Epithelial cell of prostate (primary cell): ENCODE data around the gene GRAMD4.

Source experiments
- DNase-seq: peaks from one replicate; pipeline ENCODE4 v3.0.0-alpha.2; 2011; ENCODE audit warnings: low read depth, low spot score
- H3K27ac ChIP-seq: fragments of 450-650 bp; 2 replicates; pipeline ENCODE4 v1.5.1; 2017; ENCODE audit warnings: mild to moderate bottlenecking

Gene GRAMD4, protein sequence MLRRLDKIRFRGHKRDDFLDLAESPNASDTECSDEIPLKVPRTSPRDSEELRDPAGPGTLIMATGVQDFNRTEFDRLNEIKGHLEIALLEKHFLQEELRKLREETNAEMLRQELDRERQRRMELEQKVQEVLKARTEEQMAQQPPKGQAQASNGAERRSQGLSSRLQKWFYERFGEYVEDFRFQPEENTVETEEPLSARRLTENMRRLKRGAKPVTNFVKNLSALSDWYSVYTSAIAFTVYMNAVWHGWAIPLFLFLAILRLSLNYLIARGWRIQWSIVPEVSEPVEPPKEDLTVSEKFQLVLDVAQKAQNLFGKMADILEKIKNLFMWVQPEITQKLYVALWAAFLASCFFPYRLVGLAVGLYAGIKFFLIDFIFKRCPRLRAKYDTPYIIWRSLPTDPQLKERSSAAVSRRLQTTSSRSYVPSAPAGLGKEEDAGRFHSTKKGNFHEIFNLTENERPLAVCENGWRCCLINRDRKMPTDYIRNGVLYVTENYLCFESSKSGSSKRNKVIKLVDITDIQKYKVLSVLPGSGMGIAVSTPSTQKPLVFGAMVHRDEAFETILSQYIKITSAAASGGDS

DNA sequence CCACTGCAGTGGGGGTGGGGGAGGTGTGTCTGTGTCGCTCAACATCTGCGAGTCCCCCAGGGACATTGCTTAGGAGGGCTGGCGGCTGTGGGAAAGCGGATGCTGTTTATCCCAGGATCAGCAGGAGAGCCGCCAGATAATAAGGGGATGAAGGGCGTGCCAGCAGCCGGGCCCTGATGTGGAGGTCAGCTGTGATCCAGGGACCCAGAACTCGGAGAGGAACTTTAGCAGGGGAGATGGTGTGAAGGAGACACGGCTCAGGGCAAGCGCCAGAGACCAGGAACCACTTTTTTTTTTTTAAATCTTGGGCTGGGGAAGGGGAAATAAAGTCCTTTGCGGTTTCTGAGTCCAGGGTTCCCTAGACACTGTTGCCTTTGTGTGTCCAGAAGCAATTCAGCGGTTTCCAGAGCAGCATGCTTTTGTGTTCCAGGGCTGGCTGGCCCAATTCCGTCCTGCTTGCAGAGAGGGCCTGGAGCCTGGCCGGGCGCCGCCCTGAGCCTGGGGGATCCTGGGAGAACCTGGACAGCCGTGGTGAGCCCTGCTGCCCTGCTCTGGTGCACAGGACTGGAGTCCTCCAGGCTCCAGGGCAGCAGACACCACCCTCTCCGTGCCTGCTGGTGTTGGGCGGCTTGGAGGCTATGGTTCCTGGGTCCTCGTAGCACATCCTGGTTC, at the start of gene GRAMD4:
Gene GRAMD4, plus strand, starts transcription at position 557 of the 672 bp plus-strand sequence. CDS start 6,414 bp downstream, outside the sequence.
- no peak within 1 kb of the TSS for H3K27ac ChIP-seq
- DNase-seq: no peak

DNA sequence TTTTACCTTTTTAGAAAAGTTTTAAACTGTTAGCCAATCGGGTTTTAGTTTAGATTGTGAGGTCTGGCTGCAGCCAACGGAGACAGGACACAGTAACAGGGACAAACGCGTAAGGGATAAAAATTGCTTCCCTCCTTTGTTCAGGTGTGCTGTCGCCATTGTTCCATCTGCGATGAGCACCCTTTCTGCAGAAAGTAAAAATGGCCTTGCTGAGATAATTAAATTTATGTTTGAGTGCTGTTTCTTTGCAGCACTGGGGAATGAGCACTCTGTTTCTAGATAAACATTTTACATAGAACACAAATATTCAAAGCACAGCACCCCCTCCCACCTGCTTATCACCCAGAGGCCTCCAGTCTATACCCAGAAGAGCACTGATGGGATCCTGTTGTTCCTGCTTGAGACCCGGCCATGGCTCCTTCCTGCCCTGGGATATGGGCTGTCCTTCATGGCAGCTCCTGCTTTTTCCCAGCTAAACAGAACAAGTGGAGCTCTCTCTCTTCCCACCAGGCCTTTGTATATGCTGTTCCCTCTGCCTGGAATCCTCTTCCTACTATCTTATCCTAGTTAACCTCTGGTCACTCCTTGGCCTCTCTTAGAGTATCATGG, 48.4 kb upstream of the GRAMD4 start:
- DNase-seq: no peak
- H3K27ac ChIP-seq: no peak overlapping the region

DNA sequence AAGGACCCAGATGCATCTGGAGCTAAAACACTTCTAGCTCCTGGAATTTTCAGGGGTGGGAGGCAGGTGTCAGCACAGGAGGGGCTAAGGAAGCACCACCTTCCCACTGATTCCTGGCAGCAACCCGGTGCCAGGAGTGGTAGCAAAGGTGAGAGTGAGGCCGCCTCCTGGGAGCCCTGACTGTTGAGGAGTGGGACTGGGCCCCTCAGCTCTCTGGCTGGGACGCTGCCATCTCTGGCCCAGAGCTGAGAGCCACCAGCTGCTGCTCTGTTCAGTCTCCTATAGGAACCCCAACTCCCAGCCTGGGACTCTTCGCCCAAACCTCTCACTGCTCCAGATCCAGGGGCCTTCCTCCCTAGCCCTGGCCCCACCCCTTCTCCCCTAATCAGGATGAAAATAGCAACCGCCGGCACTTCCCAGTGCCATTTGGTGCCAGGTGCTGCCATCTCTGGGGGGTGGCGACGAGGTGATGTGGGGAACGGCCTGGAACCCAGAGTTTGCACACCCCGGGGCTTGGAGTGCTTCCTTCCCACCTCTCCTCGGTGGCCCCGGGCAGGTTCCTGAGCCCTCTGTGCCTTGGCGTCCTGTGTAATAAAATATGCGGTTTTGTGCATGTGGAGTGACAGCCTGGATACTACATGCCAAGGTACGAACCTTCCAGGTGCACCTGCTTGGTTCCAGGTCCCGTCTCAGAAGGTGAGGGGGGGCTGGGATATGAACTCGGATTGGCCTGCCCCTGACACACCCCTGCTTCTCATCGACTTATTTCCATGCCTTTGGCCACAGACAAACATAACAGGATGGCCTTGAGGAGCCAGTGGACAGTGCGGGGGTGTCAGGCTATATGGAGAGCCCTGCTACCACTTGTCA, 47.0 kb upstream of the GRAMD4 start:
- DNase-seq: no peak
- no peak overlapping the region for H3K27ac ChIP-seq

DNA sequence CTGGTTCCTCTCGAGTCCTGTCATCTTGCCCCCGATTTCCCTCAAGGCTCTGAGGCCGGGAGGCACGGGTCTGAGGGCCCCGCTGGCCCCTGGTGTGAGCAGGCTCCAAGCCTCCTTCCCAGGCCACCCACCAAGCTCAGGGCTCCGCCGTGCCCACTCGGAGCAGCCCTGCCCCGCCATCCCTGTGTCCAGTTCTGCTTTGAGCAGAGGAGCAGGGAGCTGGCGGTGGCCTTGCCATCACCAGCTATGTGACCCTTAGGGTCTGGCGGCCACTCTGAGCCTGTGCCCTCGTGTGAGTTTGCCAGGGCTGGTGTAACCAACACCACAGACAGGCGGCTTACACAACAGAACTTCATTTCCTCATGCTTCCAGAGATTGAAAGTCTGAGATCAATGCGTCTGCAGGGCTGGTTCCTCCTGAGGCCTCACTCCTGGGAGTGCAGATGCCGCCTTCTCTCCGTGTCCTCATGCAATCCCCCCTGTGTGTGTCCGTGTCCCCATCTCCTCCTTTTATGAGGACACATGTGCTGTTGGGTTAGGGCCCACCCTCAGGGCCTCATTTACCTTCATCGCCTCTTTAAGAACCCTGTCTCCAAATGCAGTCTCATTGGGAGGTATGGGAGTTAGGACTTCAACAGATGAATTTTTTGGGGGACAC, 46.3 kb upstream of the GRAMD4 start:
- H3K27ac ChIP-seq: no peak overlapping the region
- DNase-seq: no peak

DNA sequence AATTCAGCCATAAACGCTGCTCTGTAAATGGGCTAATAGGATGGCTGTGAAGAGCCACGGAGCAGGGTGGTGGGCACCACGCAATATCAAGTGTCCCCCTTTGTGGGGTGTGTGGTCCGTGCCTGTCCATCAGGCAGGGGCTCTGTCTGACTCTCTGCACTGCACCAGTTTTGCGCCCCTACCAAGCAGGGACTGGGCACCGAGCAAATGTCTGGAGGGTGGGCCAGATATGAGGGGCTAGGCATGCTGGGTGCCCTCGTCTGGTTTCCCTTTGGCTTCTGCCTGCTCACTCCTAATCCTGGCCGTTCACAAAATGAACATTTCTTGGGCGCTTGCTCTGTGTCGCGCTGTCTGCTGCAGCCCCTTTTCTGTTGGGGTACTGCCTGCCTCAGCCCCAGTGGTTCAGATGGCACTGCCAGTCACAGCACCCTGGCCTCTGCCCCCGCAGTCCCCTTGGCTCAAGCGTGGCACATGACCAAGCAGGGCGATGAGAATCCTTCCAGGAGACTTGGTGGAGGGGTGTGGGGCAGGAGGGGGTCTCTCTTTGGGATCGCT, 45.7 kb upstream of the GRAMD4 start:
- DNase-seq: no peak
- no peak overlapping the region for H3K27ac ChIP-seq

DNA sequence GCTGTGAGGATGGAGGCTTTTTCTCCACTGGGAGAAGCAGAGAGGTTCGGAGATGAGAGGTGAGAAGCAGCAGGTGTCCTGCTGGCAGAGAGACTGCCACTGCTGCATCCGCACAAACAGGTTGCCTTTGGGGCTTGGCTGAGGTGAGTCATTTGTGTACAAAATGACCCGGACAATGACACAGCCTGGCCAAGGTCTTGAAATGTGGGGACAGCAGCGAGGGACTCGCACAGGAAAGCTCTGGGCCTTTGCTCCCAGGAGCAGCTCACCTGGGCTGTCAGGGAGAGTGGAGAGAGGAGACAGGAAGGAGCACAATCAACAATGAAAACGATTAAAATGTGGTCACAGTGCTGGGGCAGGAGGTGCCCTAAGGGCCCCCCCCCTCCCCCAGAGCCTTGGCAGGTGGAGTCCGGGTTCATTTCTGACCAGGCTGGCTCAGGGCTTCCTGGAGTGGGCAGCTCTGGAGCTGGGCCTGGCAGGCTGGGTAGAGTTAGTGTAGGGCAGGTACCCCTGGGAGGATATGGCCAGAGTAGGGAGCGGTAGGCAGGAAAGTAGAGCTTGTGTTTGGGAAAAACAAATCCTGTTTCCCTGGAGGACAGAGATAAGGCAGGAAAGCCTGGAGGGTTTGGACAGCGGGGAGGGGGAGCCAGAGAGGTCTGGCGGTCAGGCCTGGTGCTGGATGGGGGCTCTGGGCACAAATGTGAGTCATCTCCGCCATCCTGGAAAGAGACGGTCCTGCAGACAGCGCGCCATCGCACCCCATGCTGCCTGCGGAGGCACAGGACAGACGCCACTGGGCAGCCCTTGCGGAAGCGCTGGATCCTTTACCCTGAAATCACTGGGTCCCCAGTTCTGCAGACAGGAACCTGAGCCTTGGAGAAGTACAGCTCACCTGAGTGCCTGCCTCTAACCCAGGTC, 44.9 kb upstream of the GRAMD4 start:
- H3K27ac ChIP-seq: peak overlapping the region; percentile 45
- no peak for DNase-seq

DNA sequence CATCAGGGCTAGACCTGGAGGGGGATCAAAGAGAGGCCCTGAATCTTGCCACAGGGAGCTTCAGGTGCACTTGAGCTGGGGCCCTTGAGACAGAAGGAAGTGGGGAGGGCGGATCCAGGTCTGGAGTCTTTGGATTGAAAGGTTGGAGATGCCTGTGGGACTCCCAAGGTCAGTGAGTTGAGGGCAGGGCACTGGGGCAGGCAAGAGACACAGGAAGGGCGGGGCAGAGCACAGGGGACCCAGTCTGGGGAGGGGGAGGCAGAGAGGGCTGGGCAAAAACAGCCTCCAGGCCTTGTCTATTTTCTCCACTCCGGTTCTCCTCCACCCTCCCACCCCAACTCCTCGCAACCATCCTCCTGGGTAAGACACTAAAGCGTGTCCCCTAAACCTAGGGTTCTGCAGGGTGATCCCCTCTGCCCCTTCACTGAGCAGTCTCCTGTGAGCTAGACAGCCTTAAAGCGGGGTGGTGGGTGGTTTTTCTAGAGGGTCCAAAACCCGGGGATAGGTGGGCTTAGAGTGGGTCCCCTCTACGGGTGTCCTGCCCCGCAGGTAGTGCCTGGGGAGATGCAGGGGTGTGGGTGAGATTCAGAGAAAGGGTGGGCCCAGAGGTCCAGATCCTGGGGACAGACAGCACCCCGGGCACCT, 44.2 kb upstream of the GRAMD4 start:
- no peak for DNase-seq
- H3K27ac ChIP-seq: peak overlapping the region; percentile 45

DNA sequence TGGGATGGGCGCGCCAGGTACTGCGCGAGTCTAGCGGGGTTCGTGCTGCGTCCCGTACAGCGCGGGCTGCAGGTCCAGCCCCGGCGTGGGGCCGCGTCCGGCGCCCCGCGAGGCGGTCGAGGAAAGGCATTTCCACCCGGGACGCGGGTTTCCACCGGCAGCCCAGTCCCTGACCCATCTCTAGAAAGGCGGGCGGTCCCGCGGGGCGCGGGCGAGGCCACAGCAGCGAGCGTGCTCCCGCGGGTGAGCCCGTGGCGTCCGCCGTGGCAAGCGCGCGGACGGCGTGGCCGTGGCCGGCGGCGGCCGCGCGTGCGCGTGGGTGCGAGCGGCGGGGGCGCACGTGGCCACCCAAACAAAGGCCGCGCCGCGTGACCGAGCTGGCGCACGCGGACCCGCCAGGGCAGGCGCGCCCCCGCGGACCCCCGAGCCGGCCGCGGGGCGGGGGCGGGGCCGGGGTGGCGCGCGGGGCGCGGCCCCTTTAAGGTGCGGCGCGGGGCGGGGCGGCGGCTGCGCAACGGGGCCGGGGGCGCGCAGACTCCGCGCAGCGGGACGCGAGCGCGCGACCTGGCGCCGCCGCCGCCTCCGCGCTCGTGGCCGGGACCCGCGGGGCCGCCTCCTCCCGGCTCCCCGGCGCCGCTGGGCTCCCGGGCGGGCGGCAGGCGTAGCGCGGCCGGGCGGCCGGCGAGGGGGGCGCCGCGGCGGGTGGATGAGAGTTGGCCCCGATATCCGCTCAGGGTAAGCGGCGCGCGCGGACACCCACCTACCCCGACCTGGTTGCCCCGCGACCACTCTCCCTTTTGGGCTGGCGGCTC, 43.4 kb upstream of the GRAMD4 start:
- no peak overlapping the region for H3K27ac ChIP-seq
- DNase-seq: no peak

DNA sequence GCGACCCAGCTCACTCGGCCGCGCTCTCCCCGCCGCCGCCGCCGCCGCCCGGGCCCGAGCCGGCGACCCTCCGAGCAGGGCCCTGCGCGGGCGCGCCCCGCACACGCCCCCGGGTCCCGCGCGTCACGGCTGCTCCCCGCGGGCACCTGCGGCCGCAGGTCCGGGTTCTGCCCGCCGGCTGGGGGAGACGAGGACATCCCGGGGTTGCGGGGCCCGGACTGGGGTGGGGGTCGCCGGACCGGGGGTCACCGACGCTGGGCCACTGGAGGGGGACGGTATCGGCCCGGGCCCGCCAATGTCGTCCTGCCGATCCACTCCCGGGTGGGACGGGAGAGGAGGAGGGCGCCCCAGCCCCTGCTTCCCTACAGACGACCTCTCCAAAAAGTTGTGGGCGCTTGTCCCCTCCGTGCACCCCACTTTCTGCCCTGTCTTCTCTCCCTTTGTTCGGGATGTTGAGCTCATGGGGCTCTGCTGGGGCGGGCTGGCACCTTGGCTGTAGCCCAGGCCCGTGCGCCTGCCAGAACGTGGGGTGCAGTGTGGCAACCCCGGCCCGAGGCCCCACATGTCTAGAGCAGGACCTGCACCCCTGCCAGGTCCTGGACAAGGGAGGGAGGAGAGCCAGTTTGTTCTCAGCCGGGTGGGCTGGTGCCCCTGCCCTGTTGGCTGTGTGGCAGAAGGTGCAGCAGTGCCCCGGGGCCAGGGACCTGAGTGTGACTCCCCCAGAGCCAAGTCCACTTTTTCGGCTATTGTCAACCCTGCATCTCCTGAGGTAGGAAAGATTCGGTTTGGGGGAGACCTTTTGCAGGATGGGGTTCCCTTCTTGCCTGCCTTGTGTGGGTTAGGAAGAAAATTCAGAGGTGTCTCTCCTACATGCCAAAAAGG, 42.6 kb upstream of the GRAMD4 start:
- no peak overlapping the region for H3K27ac ChIP-seq
- no peak for DNase-seq

DNA sequence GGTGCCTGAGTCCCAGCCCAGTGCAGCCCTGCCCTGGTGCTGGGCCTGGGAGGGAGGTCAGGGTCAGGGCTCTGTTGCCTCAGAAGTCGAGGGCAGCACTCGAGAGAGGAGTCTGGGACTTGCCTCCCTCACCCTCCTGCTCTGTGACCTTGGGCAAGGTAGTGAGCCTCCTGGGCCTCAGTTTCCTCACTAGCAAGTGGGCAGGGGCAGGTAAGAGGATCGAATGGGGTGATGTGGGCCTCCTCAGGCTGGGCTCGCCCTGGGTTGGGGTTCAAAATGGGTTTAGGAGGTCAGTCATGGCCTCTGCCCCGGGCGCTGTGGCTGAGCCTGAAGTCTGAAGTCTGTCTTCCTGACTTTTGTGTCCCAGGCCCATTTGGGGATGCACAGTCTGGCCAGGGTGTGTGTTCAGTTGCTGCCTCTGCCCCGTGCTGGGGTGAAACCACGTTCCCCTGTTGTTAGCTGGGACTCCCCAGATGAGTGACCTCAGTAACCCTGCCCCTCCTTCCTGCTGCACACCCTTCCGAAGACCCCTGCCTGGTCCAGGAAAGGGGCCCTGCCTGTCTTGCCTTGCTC, 41.8 kb upstream of the GRAMD4 start:
- no peak overlapping the region for H3K27ac ChIP-seq
- no peak for DNase-seq

DNA sequence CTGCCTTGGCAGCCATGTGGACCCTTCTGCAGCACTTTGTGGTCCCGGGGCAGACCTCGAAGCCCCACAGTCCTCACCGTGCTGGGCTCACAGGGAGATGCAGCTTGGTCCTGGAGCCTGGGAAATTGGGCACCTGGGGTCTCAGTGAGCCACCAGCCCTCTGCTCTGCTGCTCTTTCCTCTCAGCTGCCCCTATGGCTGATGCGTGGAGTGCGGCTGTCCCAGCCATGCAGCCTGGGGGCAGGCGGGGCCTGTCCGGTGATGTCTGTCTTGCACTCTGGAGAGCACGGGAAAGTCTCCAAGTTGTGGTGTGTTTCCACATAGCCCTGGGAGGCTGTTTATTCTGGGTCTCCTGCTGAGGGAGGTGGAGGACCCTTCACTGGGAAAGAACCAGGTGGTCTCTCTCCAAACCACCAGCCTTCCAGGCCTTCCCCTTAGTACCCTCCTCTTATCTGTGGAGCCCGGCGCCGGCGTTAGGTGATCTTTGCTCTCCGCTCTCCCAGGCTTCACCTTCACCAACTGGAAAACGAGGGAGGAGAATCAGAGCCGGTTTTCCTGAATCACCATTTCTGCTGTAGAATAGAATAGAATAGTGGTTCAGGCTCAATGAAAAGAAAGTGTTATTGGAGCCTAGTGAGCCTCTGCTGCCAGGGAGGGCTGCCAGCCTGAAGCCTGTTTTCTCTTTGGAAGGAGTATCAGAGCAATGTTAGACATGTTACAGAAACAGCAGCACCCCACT, 41.2 kb upstream of the GRAMD4 start:
- H3K27ac ChIP-seq: no peak overlapping the region
- DNase-seq: no peak

DNA sequence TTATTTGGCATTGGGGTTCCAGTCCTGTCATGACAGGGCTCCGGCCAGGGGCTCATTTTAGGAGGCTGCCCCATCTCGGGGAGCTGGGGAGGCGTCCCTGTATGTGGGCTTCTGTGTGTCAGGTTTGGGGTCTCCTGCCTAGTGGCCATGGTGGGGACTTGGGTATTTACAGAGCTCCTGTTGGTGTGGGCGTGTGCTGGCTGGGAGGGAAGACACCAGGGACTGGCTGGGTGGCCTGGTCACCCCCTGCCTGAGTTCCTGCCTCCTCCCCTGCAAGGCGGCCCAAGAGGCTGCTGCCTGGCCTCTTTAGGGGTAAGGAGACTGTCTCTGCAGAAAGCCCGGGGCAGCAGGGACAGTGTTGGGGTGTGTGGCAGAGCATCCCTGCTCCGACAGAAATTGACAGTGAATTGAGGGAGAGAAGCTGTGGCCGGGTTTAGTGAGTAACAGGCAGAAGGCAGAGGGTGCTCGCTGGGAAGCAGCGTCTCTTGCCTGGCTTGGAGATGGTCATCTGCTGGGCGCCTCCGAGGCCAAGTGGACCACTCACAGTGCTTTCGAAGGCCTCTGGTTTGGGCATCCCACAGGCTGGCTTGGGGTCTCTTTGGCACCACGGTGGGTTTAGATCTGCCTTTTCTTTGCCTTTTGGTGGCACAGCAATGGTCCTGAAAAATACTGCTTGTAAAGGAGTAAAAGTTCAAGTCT, 40.3 kb upstream of the GRAMD4 start:
- DNase-seq: no peak

DNA sequence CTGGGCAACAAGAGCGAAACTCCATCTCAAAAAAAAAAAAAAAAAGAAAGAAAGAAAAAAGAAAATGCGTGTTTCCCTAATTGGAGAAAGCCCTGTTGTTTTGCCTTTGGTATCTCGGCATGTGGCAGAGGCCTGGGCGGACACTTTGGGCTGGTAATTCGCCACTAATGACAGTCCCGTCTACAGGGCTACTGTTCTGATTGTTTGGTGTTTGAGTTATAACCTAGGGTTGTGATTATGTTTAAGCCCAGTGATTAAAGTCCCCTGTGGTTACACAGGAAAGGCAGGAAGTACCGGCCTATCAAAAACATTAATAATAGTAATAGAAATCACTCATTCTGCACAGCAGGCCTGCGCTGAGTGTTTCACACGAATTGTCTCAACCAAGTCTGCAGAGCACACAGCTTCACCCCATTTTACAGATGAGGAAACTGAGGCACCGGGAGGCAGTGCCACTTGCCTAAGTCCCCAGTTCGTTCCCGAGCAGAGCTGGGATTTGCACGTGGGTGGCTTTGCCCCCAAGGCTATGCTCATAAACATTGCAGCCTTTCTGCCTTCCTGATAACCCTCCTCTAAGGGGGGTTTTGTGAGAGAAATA, 39.1 kb upstream of the GRAMD4 start:
- no peak overlapping the region for H3K27ac ChIP-seq
- no peak for DNase-seq

More for the DNA sequence above, 40.3 kb upstream of the GRAMD4 start:
- no peak overlapping the region for H3K27ac ChIP-seq
